CD4-positive, alpha-beta T cell treated with Interleukin-6 at 100 ng/mL for 8 hours (primary cell): ENCODE measurements around the gene PCDHB13.
"Not testable (repeated sequence)": the region's sequence is repeated elsewhere in the genome, so short reads cannot be mapped to it uniquely, and the experiment has no call there.

Source experiments
- DNase-seq: peaks from one replicate; pipeline ENCODE4 v3.0.0-alpha.2; 2020; ENCODE audit warnings: mixed read lengths, low spot score

PCDHB13 gene

GRCh38 chr5:141201646-141202045 lies 12.1 kb upstream of the PCDHB13 start:
- DNase-seq: not testable (repeated sequence)

GRCh38 chr5:141208478-141208877 lies 5.2 kb upstream of the PCDHB13 start, which contains the start of gene PCDHB12:
Gene PCDHB12 (plus strand): TSS chr5:141208719. CDS start chr5:141208908, 189 bp downstream.
- DNase-seq: no peak

- DNase-seq: not testable (repeated sequence)
Observed at GRCh38 chr5:141210281-141210680, 3.4 kb upstream of the PCDHB13 start.

- DNase-seq: not testable (repeated sequence)
Observed at GRCh38 chr5:141210849-141211248, 2.9 kb upstream of the PCDHB13 start.

- DNase-seq: not testable (repeated sequence)
Observed at GRCh38 chr5:141214583-141214982, 864 bp downstream of the PCDHB13 start.

GRCh38 chr5:141215504-141215903 lies 1.8 kb downstream of the PCDHB13 start:
- DNase-seq: not testable (repeated sequence)

- DNase-seq: not testable (repeated sequence)
Observed at GRCh38 chr5:141216035-141216434, 2.3 kb downstream of the PCDHB13 start.

GRCh38 chr5:141223112-141223783 lies 9.5 kb downstream of the PCDHB13 start, which contains the start of gene PCDHB14:
Gene PCDHB14 (plus strand): TSS chr5:141223343. CDS start chr5:141223506, 163 bp downstream.
- no peak for DNase-seq

GRCh38 chr5:141224844-141225243 lies 11.1 kb downstream of the PCDHB13 start:
- DNase-seq: not testable (repeated sequence)

GRCh38 chr5:141225421-141225820 lies 11.7 kb downstream of the PCDHB13 start:
- DNase-seq: not testable (repeated sequence)

- no peak for DNase-seq
Observed at GRCh38 chr5:141234109-141234667, 20.5 kb downstream of the PCDHB13 start.

GRCh38 chr5:141235922-141236321 lies 22.2 kb downstream of the PCDHB13 start:
- DNase-seq: not testable (repeated sequence)

GRCh38 chr5:141236516-141237313 lies 23.0 kb downstream of the PCDHB13 start:
- DNase-seq: no peak

GRCh38 chr5:141241496-141241895 lies 27.8 kb downstream of the PCDHB13 start:
- DNase-seq: no peak

GRCh38 chr5:141245250-141245717 lies 31.6 kb downstream of the PCDHB13 start, which contains the start of gene PCDHB15:
Gene PCDHB15 (plus strand): TSS chr5:141245395. CDS start chr5:141245579, 184 bp downstream.
- no peak for DNase-seq

GRCh38 chr5:141246971-141247370 lies 33.3 kb downstream of the PCDHB13 start:
- DNase-seq: not testable (repeated sequence)

- DNase-seq: not testable (repeated sequence)
Observed at GRCh38 chr5:141247434-141247833, 33.7 kb downstream of the PCDHB13 start.

GRCh38 chr5:141250576-141250975 lies 36.9 kb downstream of the PCDHB13 start:
- no peak for DNase-seq

- DNase-seq: no peak
Observed at GRCh38 chr5:141258464-141258863, 44.7 kb downstream of the PCDHB13 start.

- no peak for DNase-seq
Observed at GRCh38 chr5:141258948-141259347, 45.2 kb downstream of the PCDHB13 start.

GRCh38 chr5:141260458-141261237 lies 46.9 kb downstream of the PCDHB13 start:
- no peak for DNase-seq

GRCh38 chr5:141261238-141261546 lies 47.5 kb downstream of the PCDHB13 start:
- no peak for DNase-seq
